Tibial nerve (tissue), 4 donors: Measurements from ENCODE around the gene PGAP6.

ENCODE experiments used
- EP300 ChIP-seq, 2 donors: sonication (generic); formaldehyde crosslinking; IDR thresholded peaks; one replicate each; pipeline ENCODE4 v1.6.1; 2017; ENCODE audit warnings: antibody characterized with exemption in 2 of 2, mild to moderate bottlenecking in 1 of 2
- POLR2A ChIP-seq, 2 donors: fragments of 450-650 bp; IDR thresholded peaks; one replicate each; pipeline ENCODE4 v1.6.1; 2017; ENCODE audit warnings: antibody characterized with exemption in 2 of 2, mild to moderate bottlenecking in 2 of 2, moderate library complexity in 2 of 2
- TF ChIP-seq, protein P1 (sequence below), 5 experiments: fragments of 200-600 bp in 3 of 5; fragments of 450-650 bp in 2 of 5; sonication (generic) in 3 of 5; IDR thresholded peaks; one replicate each; pipeline ENCODE4 v1.5.1; 2016 to 2019; ENCODE audit warnings: antibody characterized with exemption in 5 of 5, mild to moderate bottlenecking in 3 of 5, moderate library complexity in 2 of 5

DNA sequence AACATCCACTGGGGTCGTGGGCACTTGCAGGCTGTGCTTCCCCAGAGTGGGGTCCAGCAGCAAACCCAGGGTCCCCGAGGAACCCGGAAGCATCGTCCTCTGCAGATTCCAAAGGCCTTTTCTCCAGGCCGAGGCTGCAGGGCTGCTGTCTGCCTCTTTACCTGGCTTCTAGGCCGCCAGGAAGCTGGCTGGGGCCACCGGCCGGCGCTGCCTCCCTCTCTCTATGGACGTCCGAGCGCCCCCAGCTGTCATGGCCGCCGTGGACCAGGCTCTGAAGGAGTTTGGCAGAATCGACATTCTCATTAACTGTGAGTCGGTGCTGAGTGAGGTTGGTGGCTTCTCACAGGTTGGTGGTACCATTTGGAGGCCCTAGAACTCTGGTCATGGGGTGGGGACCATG lies 25.5 kb upstream of the PGAP6 start:
- TF ChIP-seq, protein P1, sequence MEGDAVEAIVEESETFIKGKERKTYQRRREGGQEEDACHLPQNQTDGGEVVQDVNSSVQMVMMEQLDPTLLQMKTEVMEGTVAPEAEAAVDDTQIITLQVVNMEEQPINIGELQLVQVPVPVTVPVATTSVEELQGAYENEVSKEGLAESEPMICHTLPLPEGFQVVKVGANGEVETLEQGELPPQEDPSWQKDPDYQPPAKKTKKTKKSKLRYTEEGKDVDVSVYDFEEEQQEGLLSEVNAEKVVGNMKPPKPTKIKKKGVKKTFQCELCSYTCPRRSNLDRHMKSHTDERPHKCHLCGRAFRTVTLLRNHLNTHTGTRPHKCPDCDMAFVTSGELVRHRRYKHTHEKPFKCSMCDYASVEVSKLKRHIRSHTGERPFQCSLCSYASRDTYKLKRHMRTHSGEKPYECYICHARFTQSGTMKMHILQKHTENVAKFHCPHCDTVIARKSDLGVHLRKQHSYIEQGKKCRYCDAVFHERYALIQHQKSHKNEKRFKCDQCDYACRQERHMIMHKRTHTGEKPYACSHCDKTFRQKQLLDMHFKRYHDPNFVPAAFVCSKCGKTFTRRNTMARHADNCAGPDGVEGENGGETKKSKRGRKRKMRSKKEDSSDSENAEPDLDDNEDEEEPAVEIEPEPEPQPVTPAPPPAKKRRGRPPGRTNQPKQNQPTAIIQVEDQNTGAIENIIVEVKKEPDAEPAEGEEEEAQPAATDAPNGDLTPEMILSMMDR (IDR thresholded peaks at IDR 0.05) = no peak
- TF ChIP-seq POLR2A (IDR thresholded peaks at IDR 0.05) (no peak), EP300 (IDR thresholded peaks at IDR 0.05) (no peak)
